ENCODE measurements around the gene ZNF385D. TPM values are rescaled to one million over a fixed set of nuclear protein-coding genes. Genes with fewer than 3 reads are reported as not detected.
A peak's percentile ranks its signal among the peaks of the same experiment; 100 is the strongest.

The ZNF385D gene
- polyA plus RNA-seq, 12 donors = 23.1 to 51.8 (median 33.4) TPM; not detected in 1

DNA sequence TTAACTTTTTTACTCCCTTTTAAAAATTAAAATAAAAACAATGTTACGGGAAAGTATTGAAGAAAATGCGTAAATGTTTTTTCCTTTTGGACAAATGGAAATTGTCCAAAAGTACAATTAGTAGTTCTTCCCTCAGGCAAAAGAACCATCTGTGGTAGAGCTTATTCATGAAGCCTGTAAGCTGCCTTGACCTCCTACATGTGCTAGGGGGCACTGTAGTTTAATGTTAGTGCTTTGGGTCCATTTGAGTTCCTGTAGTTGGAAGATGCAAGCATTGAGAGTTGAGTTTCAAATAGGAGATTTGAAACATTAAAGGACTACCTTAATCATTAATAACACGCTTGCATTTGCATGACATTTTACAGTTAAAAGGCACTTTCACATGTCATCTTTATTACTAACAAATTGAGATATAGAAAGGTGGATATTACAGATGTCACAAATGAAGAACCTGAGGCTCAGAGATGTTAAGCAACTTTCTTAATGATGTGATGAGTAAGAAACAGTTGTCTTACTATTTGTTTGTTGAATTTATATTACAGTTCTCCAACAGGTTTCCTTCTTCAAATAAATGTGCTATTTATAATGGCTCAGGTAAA lies 1.8 kb upstream of the ZNF385D start:
- peak; percentile 49 for DNase-seq

DNA sequence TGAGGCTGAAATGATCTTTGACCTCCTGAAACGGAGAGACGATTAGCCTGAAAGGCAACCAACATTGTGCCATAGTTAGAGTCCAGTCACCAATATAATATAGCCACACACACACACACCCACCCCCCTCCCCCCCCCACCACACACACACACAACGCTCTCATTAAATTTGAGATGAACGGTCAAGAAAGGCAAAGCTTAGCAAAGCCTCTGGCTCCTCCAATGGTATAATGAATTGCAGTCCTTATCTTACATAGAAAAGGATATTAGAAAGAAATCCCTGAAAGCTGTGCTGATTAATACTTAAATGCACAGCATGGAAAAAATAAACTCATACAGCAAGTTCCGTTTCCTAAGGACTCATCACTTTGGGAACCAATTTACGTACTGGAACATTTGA lies 876 bp upstream of the ZNF385D start:
- DNase-seq = no peak

DNA sequence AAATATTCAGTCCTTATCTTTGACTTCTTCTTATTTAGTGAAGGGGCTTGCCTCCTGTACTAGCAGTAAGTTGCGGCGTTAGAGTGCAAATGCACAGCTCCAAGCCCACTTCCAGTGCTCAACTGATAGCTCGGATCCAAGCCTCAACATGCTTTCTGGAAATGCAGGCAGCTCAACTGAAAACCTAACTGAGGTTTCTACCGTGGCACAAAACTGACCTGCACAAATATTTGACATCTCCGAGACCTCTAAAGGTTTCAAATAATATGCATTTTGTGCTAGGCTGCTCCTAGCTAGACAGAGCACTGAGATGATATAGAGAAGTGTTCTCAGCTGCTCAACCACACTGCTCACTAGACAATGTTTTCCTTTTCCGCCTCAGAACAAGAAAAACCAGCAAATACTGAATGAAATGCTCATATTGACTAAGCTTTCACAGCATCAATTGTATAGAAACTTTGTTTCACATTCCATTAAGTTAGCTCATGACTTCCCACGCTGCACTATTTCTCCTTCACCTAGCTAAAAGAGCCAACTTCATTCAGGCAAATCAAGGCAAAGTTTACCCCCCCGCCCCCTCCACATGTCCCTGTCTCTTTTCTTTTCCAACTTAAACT lies 822 bp downstream of the ZNF385D start:
- DNase-seq = peak; percentile 41

DNA sequence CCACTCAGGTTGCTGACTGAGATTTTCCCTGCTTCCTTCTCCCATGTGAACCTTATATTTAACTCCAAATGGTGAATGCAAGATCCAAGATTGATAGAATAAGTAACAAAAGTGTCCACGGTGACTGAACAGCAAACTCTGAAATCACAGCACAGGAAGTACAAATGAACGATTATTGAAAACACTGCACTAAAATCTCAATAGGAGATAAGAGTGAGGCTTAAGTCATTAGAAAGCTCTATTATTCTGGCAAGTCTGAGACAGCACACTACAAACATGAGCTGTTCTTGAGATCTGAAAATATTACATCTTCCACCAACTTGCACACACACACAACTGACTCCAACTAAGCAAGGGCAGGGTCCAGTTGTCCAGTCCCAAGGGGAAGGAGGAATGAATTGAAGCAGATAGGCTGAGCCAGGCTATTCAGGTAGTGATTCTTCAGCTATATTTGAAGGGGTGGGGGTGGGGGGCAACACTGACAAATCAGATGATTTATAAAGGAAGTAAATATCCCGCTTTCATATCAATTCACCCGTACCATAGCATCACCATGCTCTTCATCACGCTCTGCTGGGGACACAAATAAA lies 2.9 kb downstream of the ZNF385D start:
- DNase-seq = no peak

DNA sequence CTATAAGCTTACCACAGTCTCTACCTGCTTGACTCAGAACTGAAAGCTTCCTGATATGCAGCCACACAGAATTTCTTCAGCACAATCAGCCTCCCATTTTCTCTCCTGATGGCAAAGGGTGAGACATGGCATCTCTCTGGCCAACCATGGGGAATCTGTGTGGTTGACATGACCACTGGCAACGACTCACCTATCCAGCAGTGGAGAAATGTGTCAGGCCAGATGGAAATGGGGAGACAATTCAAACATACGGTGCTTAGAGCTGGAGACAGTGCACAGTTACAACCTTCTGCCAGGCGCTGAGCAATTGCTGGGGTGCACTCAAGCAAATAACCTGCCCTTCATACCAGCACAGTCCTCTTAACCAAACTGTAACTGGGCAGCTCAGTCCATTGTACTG lies 3.6 kb downstream of the ZNF385D start:
- no peak for DNase-seq

DNA sequence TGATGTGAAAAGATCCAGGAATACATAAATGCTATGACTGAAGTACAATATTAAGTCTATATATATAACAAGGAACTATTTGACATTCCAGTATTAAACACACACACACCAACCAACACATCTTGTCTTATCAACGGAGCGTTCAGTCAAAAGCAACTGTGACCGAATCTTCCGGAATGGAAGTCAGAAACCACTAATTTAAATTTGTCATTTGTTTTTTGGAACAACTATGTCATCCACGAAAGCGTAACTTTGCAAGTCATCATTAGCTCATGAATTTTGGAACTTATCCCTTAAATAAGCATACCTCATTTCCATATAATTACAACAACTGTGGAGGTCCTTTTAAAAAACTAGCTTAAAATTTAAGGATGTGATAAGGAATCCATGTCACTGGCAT lies 5.0 kb downstream of the ZNF385D start:
- no peak for DNase-seq

DNA sequence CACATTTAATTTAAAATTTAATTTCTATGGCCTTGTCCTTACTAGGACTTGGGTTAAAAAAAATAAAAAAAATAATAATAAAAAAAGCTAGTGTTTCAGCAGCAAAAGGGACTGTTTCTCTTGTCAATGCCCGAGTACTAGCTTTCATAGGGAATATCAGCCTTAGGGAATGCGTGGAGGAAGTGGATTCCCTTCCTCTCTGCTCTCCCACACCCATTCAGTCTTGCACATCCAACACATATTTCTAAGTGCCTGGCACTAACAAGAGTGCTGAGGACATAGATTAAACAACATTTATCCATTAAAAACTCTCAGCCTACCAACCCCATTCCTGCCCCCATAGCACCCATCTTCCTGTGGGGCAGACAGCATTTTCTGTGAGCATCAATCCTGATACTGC lies 6.2 kb downstream of the ZNF385D start:
- DNase-seq = no peak

DNA sequence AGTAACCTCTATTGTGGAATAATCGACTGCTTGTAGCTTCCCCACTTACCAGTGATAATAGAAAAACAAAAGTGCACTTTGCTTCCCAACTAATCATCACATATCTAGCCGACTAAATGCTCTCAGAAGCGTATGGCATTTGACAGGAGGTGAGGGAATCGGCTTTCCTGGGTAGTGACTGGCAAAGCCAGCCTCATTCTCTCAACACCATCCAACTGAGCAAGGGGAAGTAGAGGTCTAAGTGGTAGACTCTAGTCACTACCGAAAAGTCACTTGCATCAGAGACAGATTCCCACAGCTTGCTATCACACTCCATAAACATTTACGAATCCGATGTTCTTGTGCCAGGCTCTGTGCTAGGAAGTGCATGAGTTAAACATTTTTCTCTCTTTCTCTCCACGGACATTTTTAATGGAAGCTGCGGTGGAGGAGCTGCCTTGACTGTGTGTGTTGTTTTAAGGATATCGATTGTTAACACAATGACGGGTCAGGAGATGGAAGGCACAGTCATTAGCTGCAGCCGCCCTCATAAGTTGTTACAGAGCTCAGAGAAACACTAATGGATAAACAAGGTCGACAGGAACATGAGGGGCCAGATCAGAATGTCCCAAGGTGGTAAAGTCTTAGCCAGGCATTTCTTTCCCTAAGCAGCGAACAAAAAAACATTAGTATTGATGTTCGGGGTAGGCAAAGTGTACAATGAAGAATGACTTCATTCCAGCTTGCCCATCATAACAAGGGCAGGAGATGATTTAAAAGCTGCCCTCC lies 11.9 kb downstream of the ZNF385D start:
- no peak for DNase-seq

DNA sequence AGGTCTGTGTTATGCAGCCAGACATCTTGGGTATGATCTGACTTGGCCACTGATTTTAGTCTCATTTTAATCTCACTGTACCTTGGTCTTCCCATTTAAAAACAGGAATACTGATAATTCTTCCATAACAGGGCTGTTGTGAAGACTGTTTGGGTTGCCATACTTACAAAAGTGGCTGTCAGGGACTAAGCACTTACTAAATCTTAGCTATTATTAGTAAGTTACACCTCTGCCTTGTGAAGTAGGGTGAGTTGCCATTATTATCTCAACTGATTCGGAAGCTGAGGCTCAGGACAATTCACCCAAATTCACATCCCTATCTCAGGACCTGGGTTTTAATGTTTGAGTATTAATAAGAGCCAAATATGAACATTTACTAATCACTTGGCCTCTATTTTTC lies 12.7 kb downstream of the ZNF385D start:
- no peak for DNase-seq

DNA sequence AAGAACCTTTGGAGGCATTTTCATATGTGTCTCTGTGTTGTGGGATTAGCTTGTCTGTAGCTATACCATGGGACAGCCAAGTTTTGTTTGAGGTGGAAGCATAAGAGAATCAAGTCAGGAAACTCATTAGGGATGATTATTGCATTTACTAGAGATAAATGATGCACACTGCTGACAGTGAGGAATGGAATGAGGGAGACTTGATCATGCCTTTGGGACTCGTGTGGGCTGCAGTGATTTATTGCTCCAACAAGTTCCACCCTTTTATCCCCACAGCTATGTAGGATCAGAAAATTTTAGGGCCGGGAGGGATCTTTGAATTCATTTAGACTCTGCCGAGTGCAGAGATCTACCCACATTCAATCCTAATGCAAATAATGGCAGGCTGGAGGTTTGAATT lies 16.3 kb downstream of the ZNF385D start:
- no peak for DNase-seq

DNA sequence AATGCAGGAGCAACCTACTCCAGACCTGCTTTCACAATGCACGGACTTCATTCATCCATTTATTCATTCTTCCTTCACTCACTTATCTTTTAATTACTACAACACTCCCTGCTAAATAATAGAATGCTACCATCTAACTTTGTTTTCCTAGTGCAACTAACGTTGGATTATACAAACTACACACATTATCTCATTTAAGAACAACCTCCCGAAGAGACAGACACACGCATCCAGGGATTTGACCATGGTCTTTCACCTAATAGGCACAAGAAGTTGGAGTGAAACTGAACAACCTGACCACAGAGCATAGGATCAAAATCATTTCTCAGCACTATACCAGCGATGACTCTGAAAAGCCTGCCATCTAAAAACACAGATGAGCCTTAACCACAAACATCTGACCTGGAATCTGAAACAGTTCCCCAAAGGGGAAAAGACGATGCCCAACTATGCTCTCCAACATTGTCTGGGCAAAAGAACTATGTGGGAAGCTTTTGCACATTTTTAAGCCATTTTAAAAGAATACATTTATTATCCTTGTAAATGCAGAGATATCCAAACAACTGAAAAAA lies 21.0 kb downstream of the ZNF385D start:
- no peak for DNase-seq

DNA sequence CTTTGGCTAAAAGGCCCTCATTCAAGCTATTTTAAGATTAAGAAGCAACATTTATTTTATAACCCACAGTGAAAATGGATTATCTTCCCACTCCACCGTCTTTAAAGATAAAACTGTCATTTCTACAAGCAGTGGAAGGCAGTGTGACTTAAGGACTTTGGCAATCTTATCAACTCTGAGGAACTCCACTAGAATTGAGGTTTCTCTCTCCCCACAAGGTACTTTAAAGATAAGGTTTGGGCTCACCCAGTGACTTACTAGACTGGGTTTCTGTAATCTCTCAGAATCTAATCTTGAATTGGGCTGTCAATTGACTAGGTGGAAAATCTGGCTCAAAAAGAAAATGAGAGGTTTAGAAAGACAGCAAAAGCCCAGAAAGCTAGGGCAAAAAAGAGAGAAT lies 21.7 kb downstream of the ZNF385D start:
- DNase-seq = no peak

DNA sequence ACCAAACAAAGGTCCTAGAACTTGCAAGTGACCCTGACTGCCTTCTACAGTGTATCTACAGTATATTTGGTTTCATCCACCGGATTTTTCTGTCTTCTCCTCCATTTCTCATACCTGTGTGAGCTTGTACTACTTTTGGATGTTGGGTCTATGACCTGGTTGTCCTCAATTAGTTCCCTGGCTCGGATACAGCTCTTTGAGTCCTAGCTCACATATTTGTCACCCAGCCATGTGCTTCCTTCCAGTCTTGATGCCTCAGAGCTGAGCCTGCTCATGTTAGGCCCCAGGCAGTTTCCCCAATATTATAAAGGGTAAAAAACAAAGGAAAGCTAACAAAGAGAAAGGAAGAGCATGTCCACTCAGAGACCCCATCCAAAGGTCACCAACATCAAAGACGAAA lies 28.2 kb downstream of the ZNF385D start:
- no peak for DNase-seq

DNA sequence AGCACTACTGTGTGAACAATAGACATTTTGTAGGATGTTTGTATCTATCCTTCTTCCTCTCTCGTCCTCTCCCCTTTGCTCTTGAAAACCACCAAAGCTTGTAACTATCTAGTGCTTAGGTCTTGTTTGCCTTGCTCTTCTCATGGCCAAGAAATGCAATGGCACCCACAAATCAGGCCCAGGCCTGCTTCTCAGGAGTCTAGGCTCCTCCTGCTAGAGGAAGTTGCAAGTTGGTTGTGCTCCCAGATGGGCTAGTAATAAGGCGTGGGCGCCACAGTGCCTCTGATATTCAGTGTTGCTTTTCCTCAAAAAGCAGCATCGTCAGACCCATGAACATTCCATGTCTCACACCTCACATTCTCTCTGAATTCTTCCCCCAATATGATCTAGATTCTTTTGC lies 28.7 kb downstream of the ZNF385D start:
- no peak for DNase-seq

DNA sequence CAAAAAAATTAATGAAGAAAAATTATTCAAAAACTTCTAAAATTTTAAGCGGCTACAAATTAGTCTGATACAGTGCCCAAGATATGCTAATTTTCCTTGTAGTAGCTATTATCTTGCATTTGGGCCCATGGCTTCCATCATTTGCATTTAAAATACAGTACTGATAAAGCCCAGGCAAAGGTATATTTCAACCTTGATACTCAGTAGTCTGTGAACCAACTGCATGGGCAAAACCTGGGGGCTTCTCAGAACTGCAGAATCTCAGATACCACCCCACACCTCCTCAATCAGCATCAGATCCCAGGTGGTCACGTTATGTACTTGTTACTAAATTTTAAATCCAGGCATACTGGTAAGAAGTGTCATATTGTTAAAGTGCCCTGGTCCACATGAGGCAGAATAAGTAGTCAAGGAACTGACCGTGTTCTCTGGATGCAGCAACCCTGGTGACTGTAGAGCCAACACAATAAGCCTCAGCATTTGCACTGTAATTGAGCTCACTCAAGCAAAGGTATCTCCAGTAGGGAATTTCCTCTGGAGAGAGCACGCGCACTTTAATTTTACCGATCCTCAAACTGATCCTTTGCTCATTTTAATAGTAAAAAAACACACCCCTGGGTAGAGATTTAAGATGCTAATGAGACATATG lies 31.9 kb downstream of the ZNF385D start:
- no peak for DNase-seq

DNA sequence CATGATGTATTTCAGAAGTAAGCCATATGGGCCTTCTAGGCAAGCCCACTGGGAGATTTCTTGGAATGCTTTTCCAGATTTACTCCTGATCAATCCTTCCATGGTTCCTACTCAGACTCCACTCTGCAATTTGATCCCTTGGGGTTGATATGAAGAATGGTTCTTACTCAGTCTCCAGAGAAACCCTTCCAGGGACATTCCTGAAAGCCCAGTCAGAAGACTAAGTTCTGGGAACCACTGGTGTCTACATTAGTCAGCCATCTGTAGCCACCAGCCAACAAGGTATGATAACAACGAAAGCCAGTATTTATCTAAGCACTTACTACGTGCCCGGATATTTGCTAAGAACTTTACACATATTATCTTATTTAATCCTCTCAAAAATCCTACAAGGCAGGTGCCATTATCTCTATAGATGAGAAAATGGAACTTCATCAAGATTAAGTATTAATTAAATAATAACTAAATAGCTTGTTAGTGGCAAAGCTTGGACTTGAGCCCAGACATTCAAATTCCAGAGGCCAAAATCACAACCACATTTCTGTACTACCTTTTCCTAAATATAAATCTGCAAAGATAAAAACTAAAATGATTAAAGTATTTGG lies 32.7 kb downstream of the ZNF385D start:
- DNase-seq = no peak

DNA sequence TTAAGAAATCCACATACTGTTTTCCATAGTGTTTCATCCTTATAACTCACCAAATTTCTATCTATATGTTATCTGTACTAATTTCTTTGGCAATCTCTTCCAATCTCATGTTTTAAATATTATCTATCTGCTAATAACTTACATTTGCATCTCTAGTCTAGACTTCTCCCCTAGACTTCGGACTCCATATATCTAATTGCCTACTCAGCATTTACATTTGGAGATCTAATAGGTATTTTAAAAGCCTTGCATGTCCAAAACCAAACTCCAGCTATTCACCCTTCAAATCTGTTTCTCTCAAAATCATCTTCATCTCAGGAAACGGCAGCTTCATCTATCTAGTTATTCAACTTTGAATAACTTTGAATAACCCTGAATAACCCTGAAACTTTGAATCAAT lies 35.3 kb downstream of the ZNF385D start:
- no peak for DNase-seq

DNA sequence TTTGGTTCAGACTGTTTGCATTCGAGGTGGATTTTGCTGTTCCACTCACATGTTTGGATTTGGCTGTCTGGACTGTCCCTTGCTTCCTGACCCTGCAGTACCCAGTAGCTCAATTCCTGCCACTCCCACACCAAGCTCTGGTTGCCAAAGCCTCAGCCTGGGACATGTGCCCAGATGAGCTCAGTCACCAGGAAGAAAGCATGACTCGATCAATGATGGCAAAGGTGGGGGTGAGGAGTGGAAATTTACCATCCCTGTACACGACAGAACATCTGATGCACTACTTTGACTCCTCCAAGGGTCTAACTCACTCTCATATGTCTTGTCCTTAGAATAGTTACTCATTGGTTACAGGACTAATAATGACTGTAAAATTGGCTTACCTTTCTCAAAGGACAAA lies 45.2 kb downstream of the ZNF385D start:
- DNase-seq = peak; percentile 11

DNA sequence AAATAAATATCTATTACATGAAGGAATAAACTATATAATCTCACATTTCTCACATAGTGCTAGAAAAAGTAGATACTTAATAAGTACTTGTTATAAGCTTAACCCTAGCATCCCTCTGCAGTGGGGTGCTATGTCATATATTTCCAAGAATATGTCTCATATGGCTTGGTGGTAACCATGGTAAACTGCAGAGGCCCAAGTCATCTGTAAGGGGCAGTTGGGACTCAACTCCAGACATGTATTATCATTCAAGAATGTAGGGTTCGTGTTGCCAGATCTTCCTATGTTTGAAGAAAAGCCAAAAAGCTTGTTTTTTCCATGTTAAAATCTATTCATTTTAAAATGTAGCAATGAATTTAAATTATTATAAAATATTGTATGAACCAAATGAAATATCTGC lies 46.2 kb downstream of the ZNF385D start:
- DNase-seq = no peak

DNA sequence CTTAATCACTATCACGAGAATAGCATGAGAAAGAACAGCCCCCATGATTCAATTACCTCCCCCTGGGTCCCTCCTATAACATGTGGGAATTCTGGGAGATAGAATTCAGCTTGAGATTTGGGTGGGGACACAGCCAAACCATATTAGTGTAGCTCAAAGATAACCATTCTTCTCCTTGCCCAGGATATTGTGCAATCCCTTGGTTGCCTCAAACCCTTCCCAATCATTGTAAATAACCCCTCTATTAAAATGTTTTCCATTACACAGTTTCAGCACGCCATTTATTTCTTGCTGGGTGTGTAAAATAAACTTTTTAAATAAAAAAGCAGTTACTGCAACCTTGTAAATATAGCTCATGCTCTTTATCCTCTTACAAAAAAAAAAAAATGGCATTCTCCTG lies 47.7 kb downstream of the ZNF385D start:
- no peak for DNase-seq

DNA sequence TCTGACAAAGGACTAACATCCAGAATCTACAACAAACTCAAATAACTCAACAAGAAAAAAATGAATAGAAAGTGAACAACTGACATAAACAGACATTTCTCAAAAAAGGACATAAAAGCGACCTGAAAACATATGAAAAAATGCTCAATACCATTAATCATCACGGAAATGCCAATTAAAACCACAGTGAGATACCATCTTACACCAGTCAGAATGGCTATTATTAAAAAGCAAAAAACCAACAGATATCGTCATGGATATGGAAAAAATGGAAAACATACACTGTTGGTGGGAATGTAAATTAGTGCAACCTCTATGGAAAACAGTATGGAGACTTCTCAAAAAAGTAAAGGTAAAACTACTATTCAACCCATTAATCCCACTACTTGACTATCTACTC lies 53.3 kb downstream of the ZNF385D start:
- no peak for DNase-seq

DNA sequence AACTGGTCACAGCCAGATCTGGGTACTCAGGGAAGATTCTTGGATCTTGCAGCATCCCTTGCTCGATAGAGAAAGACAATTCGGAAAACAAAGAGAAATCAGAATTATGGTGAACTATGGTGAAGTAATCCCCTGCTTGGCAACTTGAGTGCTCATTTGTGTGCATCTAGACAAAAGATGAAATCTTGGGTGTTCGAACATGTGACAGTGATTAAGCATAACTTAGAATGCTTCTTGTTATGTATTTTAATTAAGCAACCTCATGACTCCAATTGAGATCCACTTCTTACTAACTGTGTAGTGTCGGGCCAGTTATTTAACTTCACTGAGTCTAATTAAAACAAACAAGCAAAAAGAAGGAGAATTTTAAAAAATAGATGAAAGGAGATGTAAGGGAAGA lies 56.5 kb downstream of the ZNF385D start:
- DNase-seq = no peak
